Mammary epithelial cell (primary cell): Measurements from ENCODE around the gene MC1R.

Experiments
- EZH2 ChIP-seq: IDR thresholded peaks from 2 replicates; pipeline ENCODE4 v1.6.1; 2012; ENCODE audit warnings: low read length, inconsistent platforms, borderline replicate concordance
- TF ChIP-seq, protein P1 (sequence below), 2 donors: IDR thresholded peaks in 1 of 2; conservative IDR thresholded peaks in 1 of 2; 2 replicates each; pipeline ENCODE4 v1.5.1; 2011 to 2012; ENCODE audit warnings: inconsistent platforms in 2 of 2, low read length in 2 of 2, mild to moderate bottlenecking in 2 of 2, control low read depth in 1 of 2, low read depth in 1 of 2; ENCODE audit not compliant: insufficient read depth in 1 of 2; ENCODE audit errors: extremely low read depth in 1 of 2

DNA sequence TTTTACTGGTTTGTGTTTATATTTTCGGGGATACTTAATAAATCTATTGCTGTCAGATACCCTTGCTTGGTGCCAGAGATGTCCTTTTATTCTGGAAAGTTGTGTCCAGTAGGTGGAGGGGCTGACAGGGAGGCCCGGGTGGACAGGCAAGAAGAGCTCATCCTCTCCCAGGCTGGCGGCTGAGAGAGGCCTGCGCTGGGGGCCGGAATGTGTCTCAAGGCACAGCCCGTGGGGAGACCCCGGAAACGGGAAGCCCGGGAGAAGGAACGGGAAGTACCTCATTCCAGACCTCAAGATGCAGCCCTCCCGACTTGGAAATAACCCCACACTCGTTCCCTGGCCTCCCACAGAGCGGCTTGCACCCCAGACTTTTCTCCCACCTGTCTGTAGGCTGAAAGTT lies 17.4 kb downstream of the MC1R start:
- TF ChIP-seq, protein P1, sequence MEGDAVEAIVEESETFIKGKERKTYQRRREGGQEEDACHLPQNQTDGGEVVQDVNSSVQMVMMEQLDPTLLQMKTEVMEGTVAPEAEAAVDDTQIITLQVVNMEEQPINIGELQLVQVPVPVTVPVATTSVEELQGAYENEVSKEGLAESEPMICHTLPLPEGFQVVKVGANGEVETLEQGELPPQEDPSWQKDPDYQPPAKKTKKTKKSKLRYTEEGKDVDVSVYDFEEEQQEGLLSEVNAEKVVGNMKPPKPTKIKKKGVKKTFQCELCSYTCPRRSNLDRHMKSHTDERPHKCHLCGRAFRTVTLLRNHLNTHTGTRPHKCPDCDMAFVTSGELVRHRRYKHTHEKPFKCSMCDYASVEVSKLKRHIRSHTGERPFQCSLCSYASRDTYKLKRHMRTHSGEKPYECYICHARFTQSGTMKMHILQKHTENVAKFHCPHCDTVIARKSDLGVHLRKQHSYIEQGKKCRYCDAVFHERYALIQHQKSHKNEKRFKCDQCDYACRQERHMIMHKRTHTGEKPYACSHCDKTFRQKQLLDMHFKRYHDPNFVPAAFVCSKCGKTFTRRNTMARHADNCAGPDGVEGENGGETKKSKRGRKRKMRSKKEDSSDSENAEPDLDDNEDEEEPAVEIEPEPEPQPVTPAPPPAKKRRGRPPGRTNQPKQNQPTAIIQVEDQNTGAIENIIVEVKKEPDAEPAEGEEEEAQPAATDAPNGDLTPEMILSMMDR (conservative IDR thresholded peaks at IDR 0.05 in 1 of 2, IDR thresholded peaks at IDR 0.05 in 1 of 2; ENCODE audit: extremely low read depth in 1 of 2, insufficient read depth in 1 of 2, low read depth in 1 of 2, low read length in 2 of 2): no peak
- TF ChIP-seq EZH2: no peak
